Naive B cell (primary cell): Measurements from ENCODE around the gene KCND1. TPM values are rescaled to one million over a fixed set of nuclear protein-coding genes. Genes with fewer than 3 reads are reported as not detected.

Experiments used
- ATAC-seq, 2 donors: fragments of 150-1000 bp; cut with Tn5 transposase; 2 replicates each; pipeline ENCODE4 v1.10.0; 2021; ENCODE audit warnings: low read depth in 2 of 2, mild to moderate bottlenecking in 2 of 2, moderate library complexity in 2 of 2
- DNase-seq: peaks from one replicate; pipeline ENCODE4 v3.0.0; 2022
- H3K27ac Mint-ChIP-seq, 6 donors: one replicate each; pipeline ENCODE4 v1.8.0; 2020 to 2022; ENCODE audit warnings: mild to moderate bottlenecking in 6 of 6, mixed read lengths in 6 of 6, moderate library complexity in 5 of 6, inconsistent platforms in 2 of 6
- H3K27me3 Mint-ChIP-seq, 3 donors: one replicate each; pipeline ENCODE4 v1.8.0; 2021 to 2022; ENCODE audit warnings: mixed read lengths in 3 of 3, mild to moderate bottlenecking in 1 of 3
- H3K36me3 Mint-ChIP-seq, 2 donors: one replicate each; pipeline ENCODE4 v1.8.0; 2020 to 2022; ENCODE audit warnings: mixed read lengths in 2 of 2, inconsistent platforms in 1 of 2, mild to moderate bottlenecking in 1 of 2
- H3K4me1 Mint-ChIP-seq, 3 donors: one replicate each; pipeline ENCODE4 v1.8.0; 2020 to 2022; ENCODE audit warnings: mixed read lengths in 3 of 3, inconsistent platforms in 1 of 3, mild to moderate bottlenecking in 1 of 3, moderate library complexity in 1 of 3
- H3K4me3 Mint-ChIP-seq, 8 donors: one replicate each; pipeline ENCODE4 v1.8.0; 2020 to 2022; ENCODE audit warnings: mild to moderate bottlenecking in 8 of 8, mixed read lengths in 8 of 8, moderate library complexity in 8 of 8, inconsistent platforms in 2 of 8
- H3K9me3 Mint-ChIP-seq, 7 donors: one replicate each; pipeline ENCODE4 v1.8.0; 2020 to 2022; ENCODE audit warnings: mixed read lengths in 7 of 7, mild to moderate bottlenecking in 5 of 7, inconsistent platforms in 2 of 7, moderate library complexity in 1 of 7
- polyA plus RNA-seq, 6 donors: library from polyadenylated mRNA; unstranded; fragments of 300-500 nt; fragmentation: Illumina TruSeq; gene quantifications; one replicate each; pipeline ENCODE4 v1.2.3, GENCODE V29; 2021; ENCODE audit warnings: low read depth in 6 of 6

The KCND1 gene
- polyA plus RNA-seq, 6 donors from 2014 or later, result 0.12 to 2.0 (median 0.18) TPM; not detected in 3

DNA sequence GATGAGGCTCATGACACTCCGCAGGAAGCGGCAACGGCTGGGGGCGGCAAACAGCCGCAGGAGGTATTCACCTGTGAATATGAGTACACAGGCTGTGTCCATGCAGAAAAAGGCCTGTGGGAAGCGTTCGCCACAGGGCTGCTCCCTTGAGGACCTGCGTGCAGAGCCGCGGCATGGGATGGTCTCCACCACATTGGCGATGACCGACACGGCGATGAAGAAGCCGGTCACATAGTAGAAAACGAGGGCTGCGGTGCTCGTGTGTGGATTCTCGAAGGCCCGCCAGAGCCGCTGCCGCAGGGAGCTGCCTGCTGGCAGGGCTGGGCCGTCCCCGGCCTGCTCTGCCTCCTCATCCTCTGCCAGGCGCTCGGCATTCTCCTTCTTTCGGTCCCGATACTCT is 2.2 kb downstream of the KCND1 start:
- DNase-seq (no peak), ATAC-seq (no peak)
- Mint-ChIP-seq H3K27me3 (peaks cover 0 to 22% (median 10%) of the 10 kb centered on the region in 3 donors), H3K9me3 (no peaks in the 10 kb centered on the region), H3K27ac (no peak overlapping the region), H3K4me3 (no peak overlapping the region), H3K36me3 (peaks cover 0 to 2% of the 10 kb centered on the region in 2 donors), H3K4me1 (peaks cover 18 to 20% (median 18%) of the 10 kb centered on the region in 3 donors)

DNA sequence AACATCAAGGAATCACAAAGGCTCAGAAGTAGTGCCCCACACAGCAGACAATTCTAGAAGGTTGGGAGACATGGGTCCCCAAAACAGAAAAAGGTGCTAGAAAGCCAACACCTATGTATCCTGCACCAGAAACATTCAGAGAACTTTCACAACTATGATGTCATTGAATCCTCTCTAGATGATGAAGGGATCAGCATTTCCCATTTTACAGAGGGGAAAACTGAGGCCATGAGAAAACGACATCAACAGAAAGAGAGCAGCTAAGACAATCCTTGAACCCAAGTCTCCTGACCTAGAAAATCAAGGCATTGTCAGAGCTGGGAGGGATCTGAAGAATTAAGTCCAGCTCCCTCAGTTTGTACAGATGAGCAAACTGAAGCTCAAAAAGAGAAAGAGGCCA is 3.3 kb downstream of the KCND1 start:
- ATAC-seq (no peak), DNase-seq (no peak)
- H3K27ac Mint-ChIP-seq, result peak overlapping the region in 1 of 6 donors; percentile 71
- no peaks in the 10 kb centered on the region for H3K9me3 Mint-ChIP-seq
- H3K4me3 Mint-ChIP-seq, result no peak overlapping the region
- H3K36me3 Mint-ChIP-seq, result no peaks in the 10 kb centered on the region
- peaks cover 0 to 19% (median 10%) of the 10 kb centered on the region in 3 donors for H3K27me3 Mint-ChIP-seq
- H3K4me1 Mint-ChIP-seq, result peaks cover 18 to 25% (median 18%) of the 10 kb centered on the region in 3 donors

DNA sequence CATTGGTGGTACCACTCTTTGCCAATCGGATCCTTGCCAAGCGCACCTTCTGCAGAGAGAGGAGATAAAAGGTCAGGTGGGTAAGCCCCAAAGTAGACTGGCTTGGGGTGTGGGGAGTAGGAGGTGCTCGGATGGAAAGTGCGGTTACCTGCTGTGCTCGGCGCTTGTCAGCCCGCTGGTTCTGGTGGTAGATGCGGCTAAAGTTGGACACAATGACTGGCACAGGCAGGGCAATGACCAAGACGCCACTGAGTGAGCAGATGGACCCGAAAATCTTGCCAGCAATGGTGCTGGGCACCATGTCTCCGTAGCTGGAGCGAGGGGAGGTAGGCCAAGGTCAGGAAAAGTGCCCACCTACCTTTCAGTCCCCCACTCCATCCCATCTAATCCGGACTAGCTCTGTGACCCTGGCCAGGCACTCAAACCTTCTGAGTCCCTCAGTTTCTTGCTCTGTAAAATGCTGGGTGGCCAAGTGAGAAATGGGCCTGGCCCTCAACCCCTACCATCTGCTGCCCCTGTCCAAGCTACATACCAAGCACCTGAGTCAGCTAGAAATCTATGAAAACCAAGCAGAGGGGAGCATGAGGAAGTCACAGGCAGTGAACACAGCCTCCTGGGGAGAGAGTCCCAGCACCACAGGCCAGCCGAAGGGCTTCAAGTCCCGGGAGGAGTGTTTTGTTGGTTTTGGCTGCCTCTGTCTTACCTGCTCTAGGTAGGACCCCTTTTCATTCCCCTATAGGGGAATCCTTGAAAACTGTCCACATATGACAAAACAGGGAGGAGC is 4.7 kb downstream of the KCND1 start:
- H3K27me3 Mint-ChIP-seq, result peaks cover 0 to 10% (median 10%) of the 10 kb centered on the region in 3 donors
- no peaks in the 10 kb centered on the region for H3K36me3 Mint-ChIP-seq
- H3K9me3 Mint-ChIP-seq, result no peaks in the 10 kb centered on the region
- ATAC-seq (no peak), DNase-seq (no peak)
- peaks cover 4 to 16% (median 12%) of the 10 kb centered on the region in 3 donors for H3K4me1 Mint-ChIP-seq
- H3K4me3 Mint-ChIP-seq, result peak overlapping the region in 1 of 8 donors; percentile 33
- peak overlapping the region in 1 of 6 donors; percentile 49 for H3K27ac Mint-ChIP-seq

DNA sequence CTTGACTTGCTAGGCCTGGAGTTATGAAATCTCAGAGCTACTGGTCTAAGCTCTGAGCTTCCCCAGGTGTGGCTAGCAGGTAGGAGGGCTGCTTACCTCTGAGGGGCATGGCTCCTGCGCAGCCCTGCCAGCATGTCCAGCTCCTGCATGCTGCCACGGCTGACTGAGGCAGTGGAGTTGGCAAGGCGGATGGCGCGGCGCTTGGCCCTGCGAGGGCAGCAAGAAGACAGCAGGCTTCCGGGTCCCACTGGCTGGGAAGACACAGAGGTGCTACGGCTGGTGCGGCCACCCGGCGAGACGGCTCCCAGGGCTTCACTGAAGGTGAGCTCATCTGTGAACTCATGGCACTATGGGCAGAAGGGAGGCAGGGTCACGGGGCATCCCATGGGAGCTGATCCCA is 5.7 kb downstream of the KCND1 start:
- no peak for ATAC-seq
- H3K4me3 Mint-ChIP-seq, result no peak overlapping the region
- no peaks in the 10 kb centered on the region for H3K9me3 Mint-ChIP-seq
- H3K27ac Mint-ChIP-seq, result peak overlapping the region in 1 of 6 donors; percentile 69
- no peak for DNase-seq
- H3K27me3 Mint-ChIP-seq, result peaks cover 0 to 8% (median 5%) of the 10 kb centered on the region in 3 donors
- H3K36me3 Mint-ChIP-seq, result no peaks in the 10 kb centered on the region
- peaks cover 0 to 17% (median 14%) of the 10 kb centered on the region in 3 donors for H3K4me1 Mint-ChIP-seq

DNA sequence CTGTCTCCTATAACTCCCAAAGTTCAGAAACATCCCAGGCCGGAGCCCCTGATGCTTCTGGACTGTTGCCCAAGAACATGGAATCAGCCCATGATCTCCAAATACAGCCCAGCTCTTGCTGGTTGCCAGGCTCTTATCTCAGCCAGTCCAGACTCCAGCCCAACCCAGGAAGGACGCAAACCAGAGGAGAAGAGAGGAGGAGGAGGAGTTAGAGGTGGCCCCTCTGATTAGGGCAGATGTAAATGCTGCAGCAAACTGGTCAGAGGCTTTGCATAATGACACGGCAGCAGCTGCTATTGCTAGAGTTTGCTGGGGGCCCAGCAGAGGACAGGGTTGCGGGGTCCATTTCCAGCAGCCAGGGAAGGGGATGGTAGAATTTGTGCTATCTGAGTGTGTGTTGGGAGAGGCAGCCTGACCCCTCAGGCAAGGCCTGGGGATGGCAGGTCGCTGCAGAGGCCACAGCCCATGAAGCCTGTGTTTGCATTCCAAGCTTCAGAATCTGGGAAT is 10.0 kb downstream of the KCND1 start:
- Mint-ChIP-seq H3K27ac (peak overlapping the region in 2 of 6 donors; percentile 44 to 47), H3K9me3 (no peaks in the 10 kb centered on the region), H3K36me3 (no peaks in the 10 kb centered on the region), H3K27me3 (no peaks in the 10 kb centered on the region), H3K4me1 (peaks cover 10 to 28% (median 21%) of the 10 kb centered on the region in 3 donors), H3K4me3 (peak overlapping the region in 2 of 8 donors; percentile 34 to 41)
- ATAC-seq, result no peak
- DNase-seq, result no peak

DNA sequence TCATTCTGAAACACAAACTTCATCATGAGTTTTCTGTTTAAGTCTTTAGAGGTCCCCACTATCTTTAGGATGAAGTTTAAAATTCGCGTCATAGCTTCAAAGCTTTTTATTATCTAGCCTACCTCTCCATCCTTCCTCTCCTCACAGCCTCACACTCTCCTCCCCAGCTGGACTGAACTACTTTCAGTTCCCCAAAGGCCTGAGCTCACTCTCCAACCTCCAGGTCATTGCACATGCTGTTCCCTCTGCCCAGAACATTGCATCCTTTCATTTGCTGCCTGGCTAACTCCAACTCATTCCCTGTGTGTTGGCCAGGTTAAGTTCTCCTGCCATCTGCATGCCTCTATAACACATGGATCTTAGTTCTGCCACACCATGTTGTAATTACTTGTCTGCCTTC is 11.4 kb downstream of the KCND1 start:
- Mint-ChIP-seq H3K4me1 (peaks cover 10 to 41% (median 24%) of the 10 kb centered on the region in 3 donors), H3K27me3 (no peaks in the 10 kb centered on the region), H3K9me3 (no peaks in the 10 kb centered on the region), H3K27ac (peak overlapping the region in 5 of 6 donors; percentile 0 to 90 (median 81)), H3K4me3 (peak overlapping the region; percentile 36 to 95 (median 60)), H3K36me3 (no peaks in the 10 kb centered on the region)
- no peak for ATAC-seq
- no peak for DNase-seq

DNA sequence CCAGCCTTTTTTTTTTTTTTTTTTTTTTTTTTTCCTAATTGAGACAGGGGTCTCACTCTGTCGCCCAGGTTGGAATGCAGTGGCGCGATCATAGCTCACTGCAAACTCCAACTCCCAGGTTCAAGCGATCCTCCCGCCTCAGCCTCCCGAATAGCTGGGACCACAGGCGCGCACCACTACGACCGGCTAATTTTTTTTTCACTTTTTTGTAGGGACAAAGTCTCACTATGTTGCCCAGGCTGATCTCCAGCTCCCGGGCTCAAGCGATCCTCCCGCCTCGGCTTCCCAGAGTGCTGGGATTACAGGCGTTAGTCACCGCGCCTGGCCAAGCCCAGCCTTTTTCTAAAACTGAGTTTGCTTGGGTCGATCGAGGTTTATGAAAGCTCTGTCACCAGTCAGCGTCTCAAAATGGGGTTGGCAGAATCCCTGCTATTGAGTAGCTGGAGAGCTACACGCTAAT is 13.0 kb downstream of the KCND1 start:
- DNase-seq (no peak), ATAC-seq (no peak)
- peak overlapping the region; percentile 95 to 99 (median 98) for H3K4me3 Mint-ChIP-seq

DNA sequence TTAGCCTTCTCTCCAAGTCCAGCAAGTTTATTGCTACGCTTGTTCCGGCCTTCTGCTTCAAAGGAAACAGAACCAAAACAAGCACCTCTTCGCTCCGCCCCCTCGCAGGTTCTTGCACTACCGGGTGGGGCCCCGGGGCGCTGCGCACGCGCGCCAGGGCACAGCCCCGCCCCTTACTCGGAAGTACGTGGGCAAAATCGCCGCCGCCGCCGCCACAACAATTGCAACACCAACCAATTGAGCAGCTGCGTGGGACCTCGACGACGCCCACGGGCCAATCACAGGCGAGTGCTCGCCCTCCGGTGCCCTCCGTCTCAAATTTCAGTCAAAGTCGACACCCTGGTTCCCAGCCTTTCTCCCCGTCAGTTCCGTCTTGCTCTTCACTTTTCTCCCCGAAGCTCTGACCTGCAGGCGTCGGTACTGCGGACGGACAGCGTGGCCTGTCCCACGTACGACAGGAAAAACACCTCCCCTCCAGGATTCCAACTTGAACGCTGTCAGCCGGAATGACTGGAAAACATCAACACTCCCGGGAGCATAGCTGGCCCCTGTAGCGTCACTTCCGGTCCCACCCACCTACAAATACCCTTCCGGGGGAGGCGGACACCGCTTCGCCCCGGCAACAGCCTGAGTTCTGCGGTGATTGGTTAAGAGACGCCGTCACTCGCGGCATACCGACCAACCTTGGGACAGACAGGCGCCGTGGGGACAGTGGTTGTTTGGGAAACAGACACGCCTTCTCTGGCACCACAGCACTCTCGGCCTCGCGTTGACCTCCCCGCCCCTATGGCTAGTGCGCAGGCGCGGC is 13.6 kb downstream of the KCND1 start:
- Mint-ChIP-seq H3K4me3 (peak overlapping the region; percentile 95 to 99 (median 98)), H3K36me3 (no peaks in the 10 kb centered on the region), H3K9me3 (no peaks in the 10 kb centered on the region), H3K27me3 (no peaks in the 10 kb centered on the region), H3K27ac (peak overlapping the region; percentile 100), H3K4me1 (peaks cover 25 to 62% (median 31%) of the 10 kb centered on the region in 3 donors)
- peak; percentile 93 for DNase-seq
- peak; percentile 76 for ATAC-seq

More for the DNA sequence above, 13.0 kb downstream of the KCND1 start:
- Mint-ChIP-seq H3K27ac (peak overlapping the region; percentile 100), H3K27me3 (no peaks in the 10 kb centered on the region), H3K9me3 (no peaks in the 10 kb centered on the region), H3K4me1 (peaks cover 19 to 57% (median 28%) of the 10 kb centered on the region in 3 donors), H3K36me3 (no peaks in the 10 kb centered on the region)

DNA sequence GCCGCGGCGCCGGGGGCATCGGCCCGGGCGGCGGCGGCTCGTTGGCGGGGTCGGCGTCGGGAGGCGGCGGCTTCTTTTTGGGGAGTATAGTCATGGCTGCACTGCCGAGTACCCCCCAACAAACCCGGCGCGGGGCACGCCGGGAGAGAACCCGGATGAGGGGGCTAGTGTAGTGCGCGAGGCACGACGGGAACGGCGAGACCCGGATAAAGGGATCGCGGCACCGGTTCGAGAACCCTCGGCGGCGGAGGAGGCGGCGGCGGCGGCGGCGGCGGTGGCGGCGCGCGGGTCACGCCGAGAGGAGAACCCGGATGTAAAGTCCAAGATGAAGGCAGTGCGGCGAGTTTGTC is 14.2 kb downstream of the KCND1 start, which contains the start of gene OTUD5:
Gene OTUD5, minus strand, starts transcription at position 131 of the 350 bp plus-strand sequence. Its CDS starts 37 bp downstream, at position 94.
- no peaks in the 10 kb centered on the region for H3K9me3 Mint-ChIP-seq

DNA sequence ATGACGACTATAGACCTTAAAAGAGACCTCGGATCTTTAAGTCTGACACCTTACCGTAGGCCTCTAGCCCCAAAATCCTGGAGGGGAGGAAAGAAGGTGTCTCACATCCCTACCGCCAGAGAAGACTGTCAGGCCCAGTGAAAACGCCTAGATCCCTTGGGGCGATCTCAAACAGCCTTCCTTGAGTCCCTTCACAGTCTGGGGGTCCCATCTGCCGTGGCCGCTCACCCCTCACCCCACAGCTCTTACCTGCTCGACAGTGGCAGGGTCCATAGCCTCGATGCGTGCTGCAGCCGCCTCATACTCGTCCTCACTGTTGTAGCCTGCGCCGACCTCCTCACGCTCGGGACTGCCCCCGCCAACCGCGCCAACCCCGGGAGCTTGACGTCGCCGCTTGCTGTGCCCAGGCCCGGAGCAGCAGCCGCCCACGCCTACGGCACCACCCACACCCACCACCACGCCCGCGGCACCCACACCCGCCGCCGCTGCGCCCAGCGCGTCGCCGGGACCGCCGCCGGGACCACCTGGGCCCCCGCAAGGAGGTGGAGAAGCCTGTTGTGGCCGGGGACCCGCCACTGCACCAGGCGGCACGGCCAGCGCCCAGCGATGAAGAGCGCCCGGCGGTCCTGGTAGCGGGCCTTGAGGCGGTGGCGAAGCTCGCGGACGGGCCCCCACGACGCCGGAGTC is 14.8 kb downstream of the KCND1 start:
- ATAC-seq, result peak; percentile 19 to 21
- Mint-ChIP-seq H3K4me3 (peak overlapping the region; percentile 74 to 95 (median 88)), H3K9me3 (no peaks in the 10 kb centered on the region), H3K27me3 (no peaks in the 10 kb centered on the region), H3K36me3 (no peaks in the 10 kb centered on the region), H3K27ac (peak overlapping the region; percentile 79 to 100 (median 93)), H3K4me1 (peaks cover 37 to 65% (median 37%) of the 10 kb centered on the region in 3 donors)
- DNase-seq, result peak; percentile 55

More for the DNA sequence above, 14.2 kb downstream of the KCND1 start, which contains the start of gene OTUD5:
- Mint-ChIP-seq H3K4me3 (peak within 1 kb of the TSS; percentile 95 to 99 (median 98)), H3K27ac (peak within 1 kb of the TSS; percentile 100), H3K27me3 (no peaks in the 10 kb centered on the region), H3K4me1 (peaks cover 31 to 65% (median 37%) of the 10 kb centered on the region in 3 donors), H3K36me3 (no peaks in the 10 kb centered on the region)
- ATAC-seq (peak; percentile 50 to 52), DNase-seq (peak; percentile 79)

DNA sequence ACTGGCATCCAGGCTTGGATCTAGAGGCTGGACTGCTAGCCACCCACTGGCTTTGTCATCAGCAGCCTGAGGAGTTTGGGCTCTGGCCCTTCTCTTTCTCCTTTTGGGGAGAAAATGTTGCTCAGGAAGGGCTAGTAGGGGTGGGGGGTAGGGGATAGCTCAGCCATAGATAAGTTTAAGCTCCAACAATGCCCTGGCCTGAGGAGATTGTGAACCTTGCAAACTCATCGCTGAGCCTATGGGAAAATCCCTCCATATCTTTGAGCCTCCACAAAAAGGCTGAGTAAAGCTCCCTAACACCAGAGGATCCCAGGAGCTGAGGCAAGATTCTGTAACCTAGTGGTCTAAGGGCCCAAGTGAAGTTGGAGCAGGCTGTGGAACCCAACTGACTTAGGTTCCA is 23.1 kb downstream of the KCND1 start:
- Mint-ChIP-seq H3K4me3 (no peak overlapping the region), H3K9me3 (no peaks in the 10 kb centered on the region), H3K4me1 (peaks cover 23 to 36% (median 28%) of the 10 kb centered on the region in 3 donors), H3K36me3 (no peaks in the 10 kb centered on the region), H3K27me3 (no peaks in the 10 kb centered on the region), H3K27ac (peak overlapping the region in 1 of 6 donors; percentile 61)
- DNase-seq (no peak), ATAC-seq (no peak)

DNA sequence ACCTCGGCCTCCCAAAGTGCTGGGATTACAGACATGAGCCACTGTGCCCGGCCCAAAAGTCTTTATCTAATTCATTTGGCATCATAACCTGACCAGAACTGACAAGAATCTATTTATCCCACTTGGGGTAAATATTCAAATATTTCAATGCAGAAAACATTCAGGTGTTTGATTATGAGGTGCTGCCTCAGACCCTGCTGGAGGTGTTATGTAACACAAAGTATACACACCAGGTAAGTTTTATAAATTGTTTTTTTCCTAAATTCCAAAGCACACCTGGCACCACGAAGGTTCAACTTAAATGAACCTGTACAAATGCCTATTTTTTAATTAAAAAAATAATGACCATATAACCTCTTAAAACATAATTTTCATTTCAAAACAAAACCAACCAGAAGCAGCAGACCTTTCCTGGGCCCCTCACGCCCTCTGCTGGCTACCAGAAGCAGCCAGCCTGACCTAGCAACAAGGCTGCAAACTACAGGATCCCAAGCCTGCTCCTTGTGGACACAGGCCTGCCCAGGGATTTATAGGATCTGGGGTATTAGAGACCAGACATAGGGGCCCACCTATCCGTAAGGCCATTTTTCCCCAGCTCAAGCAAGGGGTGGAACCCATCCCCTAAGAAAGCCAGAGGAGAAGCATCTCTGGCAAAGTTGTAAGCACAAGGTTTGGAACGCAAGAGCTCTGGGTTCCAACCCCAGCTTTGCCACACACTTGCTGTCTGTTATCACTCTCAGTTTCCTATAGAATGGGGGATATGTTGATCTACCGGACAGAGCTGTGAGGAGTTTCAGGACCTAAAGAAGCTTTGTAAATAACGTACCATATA is 25.9 kb downstream of the KCND1 start:
- Mint-ChIP-seq H3K4me3 (peak overlapping the region in 4 of 8 donors; percentile 11 to 54 (median 36)), H3K4me1 (peaks cover 28 to 48% (median 34%) of the 10 kb centered on the region in 3 donors), H3K27me3 (no peaks in the 10 kb centered on the region), H3K36me3 (peaks cover 0 to 6% of the 10 kb centered on the region in 2 donors), H3K9me3 (no peaks in the 10 kb centered on the region), H3K27ac (peak overlapping the region; percentile 49 to 92 (median 62))
- peak; percentile 65 to 75 for ATAC-seq
- peak; percentile 54 for DNase-seq
